Stimulated activated effector memory CD8-positive, alpha-beta T cell treated with anti-CD3 and anti-CD28 coated beads, Interleukin-12 subunit alpha, Interleukin-12 subunit beta, amount 100 ng/mL, for 72 hours (primary cell): ENCODE results near the gene ADGB.
A peak's percentile ranks its signal among the peaks of the same experiment; 100 is the strongest.
"Not testable (repeated sequence)": the region's sequence is repeated elsewhere in the genome, so short reads cannot be mapped to it uniquely, and the experiment has no call there.

Experiments used
- ATAC-seq: fragments of 150-1000 bp; cut with Tn5 transposase; 2 replicates; pipeline ENCODE4 v1.10.0; 2021
- DNase-seq, 2 donors: peaks; one replicate each; pipeline ENCODE4 v3.0.0; 2021 to 2022; ENCODE audit warnings: low spot score in 2 of 2
- H3K27ac Mint-ChIP-seq: one replicate; pipeline ENCODE4 v1.8.0; 2022; ENCODE audit warnings: mild to moderate bottlenecking, mixed read lengths
- H3K36me3 Mint-ChIP-seq: one replicate; pipeline ENCODE4 v1.8.0; 2022; ENCODE audit warnings: mild to moderate bottlenecking, mixed read lengths
- H3K4me1 Mint-ChIP-seq: one replicate; pipeline ENCODE4 v1.8.0; 2022; ENCODE audit warnings: mixed read lengths
- H3K4me3 Mint-ChIP-seq: one replicate; pipeline ENCODE4 v1.8.0; 2022; ENCODE audit warnings: mild to moderate bottlenecking, mixed read lengths
- H3K9me3 Mint-ChIP-seq: one replicate; pipeline ENCODE4 v1.8.0; 2022; ENCODE audit warnings: mixed read lengths

Gene ADGB

GRCh38 chr6:146812811-146813321, 214.1 kb downstream of the ADGB start:
- not testable (repeated sequence) for H3K27ac Mint-ChIP-seq, H3K9me3 Mint-ChIP-seq, ATAC-seq, DNase-seq, H3K36me3 Mint-ChIP-seq, H3K4me3 Mint-ChIP-seq, H3K4me1 Mint-ChIP-seq

DNA sequence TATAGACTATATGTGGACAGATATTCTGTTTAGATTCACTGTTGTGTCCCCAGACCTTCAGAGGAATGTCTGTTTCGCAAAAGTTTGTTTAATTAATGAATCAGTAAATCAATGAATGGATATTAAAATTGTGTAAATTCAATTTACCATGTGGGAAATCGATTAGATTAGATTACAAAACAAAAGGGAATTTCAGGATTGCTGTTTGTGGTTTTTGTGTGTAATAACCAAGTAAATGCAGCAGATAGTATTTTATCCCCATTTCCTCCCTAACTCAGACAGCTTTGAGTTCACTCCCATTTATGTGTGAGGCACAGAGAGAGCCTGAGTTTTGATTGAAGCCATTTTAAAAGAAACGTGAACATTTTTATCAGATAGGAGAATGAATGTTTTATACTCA, 214.8 kb downstream of the ADGB start:
- no peak for DNase-seq
- H3K27ac Mint-ChIP-seq, result no peak overlapping the region

GRCh38 chr6:146814148-146814750, 215.5 kb downstream of the ADGB start:
- no peaks in the 10 kb centered on the region for H3K9me3 Mint-ChIP-seq
- no peak overlapping the region for H3K4me3 Mint-ChIP-seq
- no peaks in the 10 kb centered on the region for H3K4me1 Mint-ChIP-seq
- H3K36me3 Mint-ChIP-seq, result no peaks in the 10 kb centered on the region
- ATAC-seq (no peak), DNase-seq (no peak)
- H3K27ac Mint-ChIP-seq, result no peak overlapping the region

More for the DNA sequence above, 214.8 kb downstream of the ADGB start:
- H3K4me1 Mint-ChIP-seq, result no peaks in the 10 kb centered on the region
- H3K9me3 Mint-ChIP-seq, result no peaks in the 10 kb centered on the region
- no peak for ATAC-seq
- no peaks in the 10 kb centered on the region for H3K36me3 Mint-ChIP-seq
- no peak overlapping the region for H3K4me3 Mint-ChIP-seq

- H3K27ac Mint-ChIP-seq, H3K9me3 Mint-ChIP-seq, H3K4me3 Mint-ChIP-seq, H3K4me1 Mint-ChIP-seq, ATAC-seq, DNase-seq, H3K36me3 Mint-ChIP-seq: not testable (repeated sequence)
These were observed 217.0 kb downstream of the ADGB start for GRCh38 chr6:146815511-146816462.

- Mint-ChIP-seq H3K27ac (no peak overlapping the region), H3K4me3 (no peak overlapping the region), H3K4me1 (no peaks in the 10 kb centered on the region), H3K9me3 (no peaks in the 10 kb centered on the region), H3K36me3 (no peaks in the 10 kb centered on the region)
- ATAC-seq (no peak), DNase-seq (no peak)
These were observed 221.0 kb downstream of the ADGB start for GRCh38 chr6:146819596-146820320.

- DNase-seq (no peak), ATAC-seq (no peak)
- H3K36me3 Mint-ChIP-seq, result no peaks in the 10 kb centered on the region
- no peak overlapping the region for H3K27ac Mint-ChIP-seq
- H3K9me3 Mint-ChIP-seq, result no peaks in the 10 kb centered on the region
- no peaks in the 10 kb centered on the region for H3K4me1 Mint-ChIP-seq
- H3K4me3 Mint-ChIP-seq, result no peak overlapping the region
These were observed 228.6 kb downstream of the ADGB start for GRCh38 chr6:146827216-146827928.

DNA sequence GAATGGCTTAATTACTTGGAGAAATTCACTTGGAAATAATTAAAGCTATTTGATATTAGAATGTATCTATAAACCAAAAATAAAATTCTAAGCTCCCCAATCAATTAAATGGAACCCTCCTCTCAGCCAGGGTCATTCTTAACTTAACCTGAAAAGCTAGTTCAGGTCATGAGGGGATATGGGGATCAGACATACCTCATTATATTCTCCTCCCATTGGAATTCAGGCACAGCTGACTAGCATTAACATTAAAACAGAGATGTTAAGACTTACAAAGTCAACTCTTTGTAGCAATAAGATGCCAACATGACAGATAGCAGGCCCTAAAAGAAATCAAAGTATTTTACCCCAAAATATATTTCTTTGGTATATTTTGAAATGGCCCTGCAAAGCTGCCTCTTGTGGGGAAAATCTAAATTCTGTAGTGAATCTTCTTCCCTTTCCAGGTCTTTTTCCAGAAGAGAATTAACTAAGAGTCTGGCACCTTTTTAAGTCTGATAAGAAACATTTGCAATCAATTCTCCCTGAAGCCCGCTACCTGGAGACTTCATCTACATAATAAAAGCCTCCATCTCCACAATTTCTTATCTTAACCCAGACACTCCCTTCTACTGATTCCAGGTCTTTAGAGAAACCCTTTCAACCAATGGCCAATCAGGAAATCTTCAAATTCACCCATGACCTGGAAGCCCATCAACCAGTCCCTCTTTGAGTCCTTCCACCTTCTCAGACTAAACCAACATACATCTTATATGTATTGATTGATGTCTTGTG, 231.2 kb downstream of the ADGB start:
- Mint-ChIP-seq H3K36me3 (no peaks in the 10 kb centered on the region), H3K4me1 (no peaks in the 10 kb centered on the region)
- ATAC-seq, result no peak

GRCh38 chr6:146833157-146833556, 234.4 kb downstream of the ADGB start:
- H3K27ac Mint-ChIP-seq, result no peak overlapping the region
- H3K4me1 Mint-ChIP-seq, result no peaks in the 10 kb centered on the region
- H3K36me3 Mint-ChIP-seq, result no peaks in the 10 kb centered on the region
- ATAC-seq, result no peak
- DNase-seq, result no peak
- H3K9me3 Mint-ChIP-seq, result no peaks in the 10 kb centered on the region
- no peak overlapping the region for H3K4me3 Mint-ChIP-seq

More for the DNA sequence above, 231.2 kb downstream of the ADGB start:
- no peak overlapping the region for H3K27ac Mint-ChIP-seq
- no peak for DNase-seq
- H3K4me3 Mint-ChIP-seq, result no peak overlapping the region
- H3K9me3 Mint-ChIP-seq, result no peaks in the 10 kb centered on the region

DNA sequence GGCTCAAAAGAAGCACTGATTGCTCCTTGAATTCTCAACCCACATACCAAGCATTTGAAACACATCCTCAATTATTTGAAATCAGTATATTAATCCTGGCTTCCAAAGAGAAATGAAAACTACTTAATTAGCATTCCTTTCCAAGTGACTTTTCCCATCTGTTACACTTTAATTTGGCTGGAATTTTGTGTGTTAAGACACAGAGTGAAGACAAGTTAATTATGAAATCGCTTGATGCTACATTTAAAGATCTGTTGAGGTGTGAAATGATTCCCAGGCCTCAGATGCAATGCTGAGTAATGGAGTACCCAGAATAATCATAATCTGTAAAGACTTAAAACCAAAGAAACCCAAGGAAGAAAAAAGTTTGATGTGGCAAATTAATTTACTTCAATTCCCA, 241.4 kb downstream of the ADGB start:
- Mint-ChIP-seq H3K9me3 (no peaks in the 10 kb centered on the region), H3K27ac (no peak overlapping the region), H3K4me3 (no peak overlapping the region), H3K4me1 (no peaks in the 10 kb centered on the region), H3K36me3 (no peaks in the 10 kb centered on the region)
- ATAC-seq (no peak), DNase-seq (no peak)

DNA sequence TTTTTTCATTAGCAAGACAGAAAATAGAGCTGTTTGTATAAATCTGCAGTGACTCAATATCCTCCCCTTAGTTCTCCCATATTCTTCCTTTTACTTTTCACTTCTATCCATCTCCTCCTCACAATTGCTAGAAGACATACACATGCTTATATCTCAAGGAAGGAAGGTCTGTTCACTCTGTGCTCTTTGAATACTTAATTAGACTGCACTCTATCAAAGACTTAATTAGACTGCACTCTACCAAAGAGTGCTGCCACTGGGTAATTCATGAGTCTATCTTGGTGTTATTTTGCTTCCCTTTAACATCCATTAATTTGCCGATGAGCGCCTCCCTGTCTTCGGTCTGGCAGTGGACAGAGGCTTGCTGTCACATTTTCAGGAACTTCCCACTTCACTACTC, 241.9 kb downstream of the ADGB start:
- Mint-ChIP-seq H3K9me3 (no peaks in the 10 kb centered on the region), H3K4me3 (no peak overlapping the region), H3K4me1 (no peaks in the 10 kb centered on the region), H3K36me3 (no peaks in the 10 kb centered on the region), H3K27ac (no peak overlapping the region)
- no peak for DNase-seq
- ATAC-seq, result no peak

- Mint-ChIP-seq H3K9me3 (peaks cover 10% of the 10 kb centered on the region), H3K4me1 (peaks cover 25% of the 10 kb centered on the region), H3K27ac (no peak overlapping the region), H3K4me3 (no peak overlapping the region), H3K36me3 (peaks cover 6% of the 10 kb centered on the region)
- ATAC-seq (no peak), DNase-seq (no peak)
These were observed 248.7 kb downstream of the ADGB start for GRCh38 chr6:146847426-146847825.

GRCh38 chr6:146850238-146850896, 251.6 kb downstream of the ADGB start:
- peaks cover 13% of the 10 kb centered on the region for H3K9me3 Mint-ChIP-seq
- peak; percentile 70 for ATAC-seq
- peaks cover 32% of the 10 kb centered on the region for H3K4me1 Mint-ChIP-seq
- peaks cover 6% of the 10 kb centered on the region for H3K36me3 Mint-ChIP-seq
- peak overlapping the region; percentile 39 for H3K27ac Mint-ChIP-seq
- peak in 1 of 2 donors; percentile 62 for DNase-seq
- peak overlapping the region; percentile 26 for H3K4me3 Mint-ChIP-seq

DNA sequence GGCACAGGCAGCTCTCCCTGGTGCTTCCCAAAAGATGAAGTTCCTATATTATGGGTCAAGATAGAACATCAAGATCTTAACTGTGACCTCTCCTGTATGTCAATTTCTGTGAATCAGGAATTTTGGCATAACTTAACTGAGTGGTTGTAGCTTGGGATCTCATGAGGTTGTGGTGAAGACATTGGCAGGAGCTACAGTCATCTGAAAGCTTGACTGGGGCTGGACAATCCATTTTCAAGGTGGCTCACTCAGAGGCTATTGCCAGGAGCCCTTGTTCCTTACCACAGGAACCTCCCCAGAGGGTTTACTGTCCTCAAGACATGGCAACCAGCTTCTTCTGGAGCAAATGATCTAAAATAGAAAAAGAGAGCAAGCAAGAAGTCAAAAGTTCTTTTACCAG, 252.2 kb downstream of the ADGB start:
- H3K4me3 Mint-ChIP-seq, result no peak overlapping the region
- no peak for ATAC-seq
- H3K27ac Mint-ChIP-seq, result peak overlapping the region; percentile 39
- DNase-seq, result no peak
- H3K4me1 Mint-ChIP-seq, result peaks cover 37% of the 10 kb centered on the region
- H3K9me3 Mint-ChIP-seq, result peaks cover 10% of the 10 kb centered on the region
- peaks cover 7% of the 10 kb centered on the region for H3K36me3 Mint-ChIP-seq

DNA sequence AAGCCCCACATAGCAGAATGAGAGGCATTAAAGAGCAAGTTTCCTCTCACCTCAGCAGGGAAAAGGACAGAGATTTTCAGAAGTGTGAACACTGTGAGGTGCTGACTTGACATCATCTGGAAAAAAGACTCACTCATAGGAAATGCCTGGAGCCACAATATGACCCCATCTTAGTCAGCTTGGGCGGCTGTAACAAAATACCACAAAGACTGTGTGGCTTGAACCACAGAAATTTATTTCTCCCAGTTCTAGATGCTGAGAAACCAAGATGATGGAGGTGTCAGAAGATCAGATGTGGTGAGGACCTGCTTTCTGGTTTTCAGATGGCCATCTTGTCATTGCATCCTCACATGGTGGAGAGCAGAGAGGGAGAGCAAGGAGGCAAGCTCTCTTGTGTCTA, 253.1 kb downstream of the ADGB start:
- H3K36me3 Mint-ChIP-seq, result peaks cover 13% of the 10 kb centered on the region
- H3K4me3 Mint-ChIP-seq, result no peak overlapping the region
- H3K9me3 Mint-ChIP-seq, result peaks cover 7% of the 10 kb centered on the region
- peak overlapping the region; percentile 56 for H3K27ac Mint-ChIP-seq
- peaks cover 45% of the 10 kb centered on the region for H3K4me1 Mint-ChIP-seq
- peak; percentile 87 for ATAC-seq
- DNase-seq, result peak in 1 of 2 donors; percentile 67
